Measurements from ENCODE around the gene RNASEH2A. TPM values are rescaled to one million over a fixed set of nuclear protein-coding genes. Genes with fewer than 3 reads are reported as not detected.
A peak's percentile ranks its signal among the peaks of the same experiment; 100 is the strongest.
"Not testable (repeated sequence)": the region's sequence is repeated elsewhere in the genome, so short reads cannot be mapped to it uniquely, and the experiment has no call there.

RNASEH2A gene
- total RNA-seq, 1 donor from 2014 or later = 22.1 TPM

DNA sequence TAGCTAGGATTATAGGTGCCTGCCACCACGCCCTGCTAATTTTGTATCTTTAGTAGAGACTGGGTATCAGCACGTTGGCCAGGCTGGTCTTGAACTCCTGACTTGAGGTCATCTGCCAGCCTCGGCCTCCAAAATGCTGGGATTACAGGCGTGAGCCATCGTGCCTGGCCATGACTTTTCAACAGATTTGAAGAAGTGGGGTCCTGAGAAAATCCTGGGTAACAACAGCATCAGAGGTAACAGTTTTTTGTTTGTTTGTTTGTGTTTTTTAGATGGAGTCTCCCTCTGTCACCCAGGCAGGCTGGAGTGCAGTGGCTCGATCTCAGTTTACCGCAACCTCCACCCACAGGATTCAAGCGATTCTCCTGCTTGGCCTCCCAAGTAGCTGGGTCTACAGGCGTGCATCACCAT, 11.4 kb upstream of the RNASEH2A start:
- ChIA-PET POLR2A (interaction anchor here (0.6 to 13.2 kb wide), 12 partner anchors 8 to 996 kb away, joined by 3 to 909 read pairs (median 6); partner anchors contain the start of gene HOOK2), CTCF (interaction anchor here (1.5 to 11.4 kb wide), 5 partner anchors 20 to 129 kb away, joined by 3 to 280 read pairs (median 4); partner anchors contain the start of genes HOOK2, MAN2B1 and WDR83)
- Mint-ChIP-seq H3K4me1 (peaks cover 35% of the 10 kb centered on the region), H3K9me3 (no peaks in the 10 kb centered on the region), H3K27me3 (no peaks in the 10 kb centered on the region), H3K36me3 (ENCODE audit: low read depth) (peaks cover 15% of the 10 kb centered on the region), H3K4me3 (no peak overlapping the region), H3K27ac (no peak overlapping the region)
- ATAC-seq (ENCODE audit: low read depth) = no peak
- no peak for DNase-seq
- intact Hi-C loops (cut with micrococcal nuclease) = loop anchor here (5.0 kb wide), 2 partner anchors 183 to 307 kb away; partner anchors contain the start of genes LYL1, ZNF490 and ZNF791
- no peak for TF ChIP-seq CTCF (IDR thresholded peaks at IDR 0.05)

- intact Hi-C loops (cut with micrococcal nuclease) = loop anchor here (1.0 kb wide), 7 partner anchors 19 to 232 kb away; no protein-coding TSS in a partner anchor
- ChIA-PET POLR2A (interaction anchor here (0.7 to 13.2 kb wide), 15 partner anchors 10 to 122 kb away, joined by 3 to 909 read pairs (median 6); partner anchors contain the start of genes GET3, HOOK2, RNASEH2A and SYCE2), CTCF (interaction anchor here (0.7 to 11.4 kb wide), 16 partner anchors 10 to 298 kb away, joined by 3 to 280 read pairs (median 4); partner anchors contain the start of genes FBXW9, GET3, HOOK2 and MAN2B1)
- Mint-ChIP-seq H3K9me3 (no peaks in the 10 kb centered on the region), H3K4me1 (peaks cover 34% of the 10 kb centered on the region), H3K4me3 (peak overlapping the region; percentile 81), H3K27me3 (no peaks in the 10 kb centered on the region), H3K27ac (peak overlapping the region; percentile 80), H3K36me3 (ENCODE audit: low read depth) (peaks cover 11% of the 10 kb centered on the region)
- DNase-seq (peak; percentile 63), ATAC-seq (ENCODE audit: low read depth) (no peak)
- TF ChIP-seq CTCF (IDR thresholded peaks at IDR 0.05) = peak; percentile 37
Measured at GRCh38 chr19:12796146-12797071, 10.0 kb upstream of the RNASEH2A start.

GRCh38 chr19:12797141-12797587, 9.2 kb upstream of the RNASEH2A start:
- no peak for DNase-seq
- ChIA-PET CTCF (interaction anchor here (2.0 to 11.4 kb wide), 3 partner anchors 22 to 50 kb away, joined by 7 to 280 read pairs (median 278); partner anchors contain the start of gene HOOK2), POLR2A (interaction anchor here (0.7 to 13.2 kb wide), 6 partner anchors 19 to 122 kb away, joined by 4 to 909 read pairs (median 6); partner anchors contain the start of genes HOOK2 and SYCE2)
- no peak overlapping the region for H3K27ac Mint-ChIP-seq
- intact Hi-C loops (cut with micrococcal nuclease) = no loop called here
- peaks cover 7% of the 10 kb centered on the region for H3K36me3 Mint-ChIP-seq (ENCODE audit: low read depth)
- no peaks in the 10 kb centered on the region for H3K9me3 Mint-ChIP-seq
- TF ChIP-seq CTCF (IDR thresholded peaks at IDR 0.05) = no peak
- no peak overlapping the region for H3K4me3 Mint-ChIP-seq
- no peak for ATAC-seq (ENCODE audit: low read depth)
- H3K4me1 Mint-ChIP-seq = peaks cover 37% of the 10 kb centered on the region
- no peaks in the 10 kb centered on the region for H3K27me3 Mint-ChIP-seq

- intact Hi-C loops (cut with micrococcal nuclease); ATAC-seq (ENCODE audit: low read depth); H3K27ac Mint-ChIP-seq; H3K9me3 Mint-ChIP-seq; H3K36me3 Mint-ChIP-seq (ENCODE audit: low read depth); H3K27me3 Mint-ChIP-seq; H3K4me3 Mint-ChIP-seq; DNase-seq: not testable (repeated sequence)
- H3K4me1 Mint-ChIP-seq = peaks cover 42% of the 10 kb centered on the region
- ChIA-PET CTCF (interaction anchor here (2.0 to 11.4 kb wide), 3 partner anchors 23 to 50 kb away, joined by 7 to 280 read pairs (median 278); partner anchors contain the start of gene HOOK2), POLR2A (interaction anchor here (0.7 to 13.2 kb wide), 6 partner anchors 19 to 121 kb away, joined by 4 to 909 read pairs (median 6); partner anchors contain the start of genes HOOK2 and SYCE2)
Measured at GRCh38 chr19:12797607-12798006, 8.8 kb upstream of the RNASEH2A start.

DNA sequence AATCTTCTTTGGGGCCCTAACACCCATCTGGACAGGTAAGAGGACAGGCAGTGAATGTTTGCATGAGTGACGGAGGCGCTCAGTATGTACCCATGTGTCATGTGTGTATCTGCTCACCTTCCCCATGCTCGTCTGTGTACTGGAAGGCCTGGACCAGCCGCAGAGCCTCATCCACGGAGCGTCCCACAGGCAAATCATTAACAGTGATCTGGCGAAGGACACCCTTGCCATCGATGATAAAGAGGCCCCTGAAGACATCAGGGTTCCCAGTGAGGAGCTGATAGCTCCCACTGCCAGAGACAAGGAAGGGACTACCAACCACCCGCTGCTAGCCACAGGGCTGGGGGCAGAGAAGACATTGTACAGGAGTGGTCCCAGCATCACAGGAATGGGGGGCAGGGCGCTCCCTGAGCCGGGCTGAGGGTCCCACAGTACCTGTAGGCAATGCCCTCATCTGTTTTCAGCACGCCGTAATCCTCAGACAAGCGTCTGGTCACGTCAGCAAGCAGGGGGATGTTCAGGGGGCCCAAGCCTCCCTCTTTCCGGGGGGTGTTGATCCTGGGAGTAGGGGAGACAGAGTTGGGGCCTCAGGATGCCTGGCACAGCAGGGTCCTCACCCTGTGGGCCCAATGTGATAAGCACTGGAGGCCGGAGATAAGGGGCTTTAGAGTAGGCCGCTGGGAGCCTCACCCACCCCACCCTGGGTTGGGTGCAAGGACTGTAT, 6.5 kb upstream of the RNASEH2A start:
- ATAC-seq (ENCODE audit: low read depth) = no peak
- Mint-ChIP-seq H3K4me3 (no peak overlapping the region), H3K27me3 (peaks cover 5% of the 10 kb centered on the region), H3K4me1 (peaks cover 32% of the 10 kb centered on the region), H3K27ac (no peak overlapping the region), H3K36me3 (ENCODE audit: low read depth) (peaks cover 2% of the 10 kb centered on the region), H3K9me3 (no peaks in the 10 kb centered on the region)
- intact Hi-C loops (cut with micrococcal nuclease) = no loop called here
- no peak for TF ChIP-seq CTCF (IDR thresholded peaks at IDR 0.05)
- no peak for DNase-seq
- CTCF ChIA-PET = interaction anchor here (0.8 to 11.4 kb wide), 5 partner anchors 17 to 85 kb away, joined by 3 to 280 read pairs (median 7); partner anchors contain the start of gene HOOK2
- POLR2A ChIA-PET = interaction anchor here (0.6 to 1.2 kb wide), 8 partner anchors 8 to 118 kb away, joined by 3 to 7 read pairs (median 4); partner anchors contain the start of gene JUNB
